ENCODE results near the gene GNB3. TPM values are rescaled to one million over a fixed set of nuclear protein-coding genes. Genes with fewer than 3 reads are reported as not detected.
A peak's percentile ranks its signal among the peaks of the same experiment; 100 is the strongest.
"Not testable (repeated sequence)": the region's sequence is repeated elsewhere in the genome, so short reads cannot be mapped to it uniquely, and the experiment has no call there.

Gene GNB3
- total RNA-seq, 1 donor from 2014 or later: 4.5 TPM

DNA sequence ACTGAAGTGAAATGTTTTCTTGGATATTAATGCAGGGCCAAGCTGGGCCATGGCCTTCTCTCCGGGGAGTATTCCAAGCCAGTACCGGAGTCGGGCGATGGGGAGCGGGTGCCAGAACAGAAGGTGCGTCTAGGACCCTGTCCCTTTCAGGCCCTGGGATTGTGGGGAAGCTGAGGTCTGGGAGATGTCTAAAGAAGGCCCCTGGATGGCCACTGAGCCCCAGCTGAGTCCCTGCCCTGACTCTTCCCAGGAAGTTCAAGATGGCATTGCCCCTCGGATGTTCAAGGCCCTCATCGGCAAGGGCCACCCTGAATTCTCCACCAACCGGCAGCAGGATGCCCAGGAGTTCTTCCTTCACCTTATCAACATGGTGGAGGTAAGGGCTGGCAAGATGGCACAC, 19.4 kb downstream of the GNB3 start:
- DNase-seq (ENCODE audit: low spot score): no peak

DNA sequence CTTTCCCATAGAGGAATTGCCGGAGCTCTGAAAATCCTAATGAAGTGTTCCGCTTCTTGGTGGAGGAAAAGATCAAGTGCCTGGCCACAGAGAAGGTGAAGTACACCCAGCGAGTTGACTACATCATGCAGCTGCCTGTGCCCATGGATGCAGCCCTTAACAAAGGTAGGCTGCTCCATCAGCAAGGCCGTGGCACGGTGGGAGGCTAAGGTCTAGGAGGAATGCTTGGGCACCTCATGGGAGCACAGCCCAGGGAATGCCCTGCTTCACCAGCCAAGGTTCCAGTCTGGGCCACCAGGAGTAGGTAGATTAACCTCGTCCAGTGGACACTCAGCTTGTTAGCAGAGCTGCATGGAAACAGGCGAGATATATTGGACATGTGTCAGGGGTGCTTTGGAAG, 20.2 kb downstream of the GNB3 start:
- no peak for DNase-seq (ENCODE audit: low spot score)

DNA sequence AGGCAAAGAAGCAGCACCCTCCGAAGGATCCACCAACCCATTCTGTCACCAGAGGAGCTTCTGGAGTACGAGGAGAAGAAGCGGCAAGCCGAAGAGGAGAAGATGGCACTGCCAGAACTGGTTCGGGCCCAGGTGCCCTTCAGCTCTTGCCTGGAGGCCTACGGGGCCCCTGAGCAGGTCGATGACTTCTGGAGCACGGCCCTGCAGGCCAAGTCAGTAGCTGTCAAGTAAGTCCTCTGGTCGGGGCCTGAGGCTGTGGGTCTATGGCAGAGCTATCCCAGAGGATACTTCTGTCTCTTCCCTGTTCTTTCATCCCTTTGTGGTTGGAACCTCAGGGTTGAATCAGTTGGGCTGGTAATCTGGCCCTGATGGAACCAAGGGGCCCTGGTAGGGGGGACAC, 20.7 kb downstream of the GNB3 start:
- DNase-seq (ENCODE audit: low spot score): no peak

DNA sequence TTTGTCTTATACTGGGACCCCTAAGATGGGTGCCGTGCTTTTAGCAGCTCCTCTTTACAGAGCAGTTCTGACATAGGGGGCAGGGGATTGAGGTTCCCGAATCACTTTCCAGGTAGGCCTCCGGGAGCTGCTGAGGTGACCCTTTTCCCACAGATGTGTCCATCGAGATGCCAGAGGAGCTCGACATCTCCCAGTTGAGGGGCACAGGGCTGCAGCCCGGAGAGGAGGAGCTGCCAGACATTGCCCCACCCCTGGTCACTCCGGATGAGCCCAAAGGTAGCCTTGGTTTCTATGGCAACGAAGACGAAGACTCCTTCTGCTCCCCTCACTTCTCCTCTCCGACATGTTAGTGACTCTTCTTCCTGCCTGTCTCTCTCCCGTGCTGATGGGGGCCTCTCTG, 22.3 kb downstream of the GNB3 start:
- DNase-seq (ENCODE audit: low spot score): no peak

DNA sequence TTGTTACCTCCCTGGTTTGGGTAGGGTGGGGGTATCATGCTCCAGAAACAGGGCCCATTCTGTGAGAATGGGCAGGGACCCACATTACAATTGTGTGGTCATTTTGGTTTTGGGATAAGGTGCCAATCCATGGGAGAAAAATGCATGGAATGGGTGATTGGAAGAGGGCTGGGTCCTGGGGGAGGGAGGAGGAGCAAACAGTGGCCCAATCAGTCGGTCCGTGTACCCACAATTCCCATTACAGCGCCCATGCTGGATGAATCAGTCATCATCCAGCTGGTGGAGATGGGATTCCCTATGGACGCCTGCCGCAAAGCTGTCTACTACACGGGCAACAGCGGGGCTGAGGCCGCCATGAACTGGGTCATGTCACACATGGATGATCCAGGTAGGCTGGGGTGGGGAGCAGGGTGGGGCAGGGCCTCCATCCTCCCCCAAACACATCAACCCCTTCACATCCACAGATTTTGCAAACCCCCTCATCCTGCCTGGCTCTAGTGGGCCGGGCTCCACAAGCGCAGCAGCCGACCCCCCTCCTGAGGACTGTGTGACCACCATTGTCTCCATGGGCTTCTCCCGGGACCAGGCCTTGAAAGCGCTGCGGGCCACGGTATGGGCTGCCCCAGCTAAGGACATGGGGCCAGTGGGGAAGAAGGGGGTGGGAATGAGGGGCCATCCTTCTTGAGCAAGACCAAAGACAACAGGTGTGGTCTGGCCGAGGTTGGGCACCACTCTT, 23.0 kb downstream of the GNB3 start:
- DNase-seq (ENCODE audit: low spot score): no peak

DNA sequence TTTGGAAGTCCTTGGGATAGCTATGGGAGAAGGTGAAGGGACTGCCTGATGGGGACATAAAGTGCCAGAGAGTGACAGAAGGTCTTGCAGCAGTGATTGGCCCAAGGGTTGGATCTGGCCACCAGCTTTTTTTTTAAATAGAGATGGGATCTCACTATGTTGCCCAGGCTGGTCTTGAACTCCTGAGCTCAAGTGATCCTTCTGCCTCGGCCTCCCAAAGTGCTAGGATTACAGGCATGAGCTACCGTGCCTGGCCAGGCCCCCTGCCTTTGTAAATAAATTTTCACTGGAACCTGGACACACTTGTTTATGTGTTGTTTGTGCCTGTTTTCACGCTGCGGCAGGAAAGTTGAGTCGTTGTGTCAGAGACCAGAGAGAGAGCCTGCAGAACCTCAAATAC, 24.6 kb downstream of the GNB3 start:
- not testable (repeated sequence) for DNase-seq (ENCODE audit: low spot score)

DNA sequence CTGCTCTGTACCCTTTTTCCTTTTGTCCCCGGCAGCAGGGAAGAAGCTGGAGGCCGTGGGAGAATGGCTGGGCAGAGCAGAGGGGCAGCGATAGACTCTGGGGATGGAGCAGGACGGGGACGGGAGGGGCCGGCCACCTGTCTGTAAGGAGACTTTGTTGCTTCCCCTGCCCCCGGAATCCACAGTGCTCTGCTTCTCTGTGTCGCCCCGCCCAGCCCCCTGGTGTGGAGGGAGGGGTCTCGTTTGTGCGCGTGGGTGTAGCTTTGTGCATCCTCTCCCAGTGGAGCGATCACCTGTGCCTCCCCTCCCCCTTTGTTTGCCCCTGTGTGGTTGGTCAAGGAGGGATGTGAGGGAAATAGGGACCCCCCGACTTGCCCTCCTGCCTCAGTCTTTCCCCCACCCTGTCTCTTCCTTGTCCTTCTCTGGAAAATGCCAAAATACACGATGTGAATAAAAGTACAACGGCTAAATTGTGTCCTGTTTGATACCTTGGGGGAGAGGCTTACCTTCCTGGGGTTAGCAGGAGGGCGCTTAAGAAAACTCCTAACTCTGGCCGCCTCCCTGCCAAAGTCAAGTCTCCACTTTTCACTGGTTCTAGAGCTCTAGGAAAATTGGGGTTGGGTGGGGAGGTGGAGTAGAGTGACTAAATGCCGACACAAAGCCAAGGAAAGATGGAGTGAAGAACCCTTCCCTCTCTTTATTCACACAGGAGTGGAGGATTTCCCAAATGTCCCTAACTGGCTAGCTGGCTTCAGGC, 25.6 kb downstream of the GNB3 start:
- no peak for DNase-seq (ENCODE audit: low spot score)

DNA sequence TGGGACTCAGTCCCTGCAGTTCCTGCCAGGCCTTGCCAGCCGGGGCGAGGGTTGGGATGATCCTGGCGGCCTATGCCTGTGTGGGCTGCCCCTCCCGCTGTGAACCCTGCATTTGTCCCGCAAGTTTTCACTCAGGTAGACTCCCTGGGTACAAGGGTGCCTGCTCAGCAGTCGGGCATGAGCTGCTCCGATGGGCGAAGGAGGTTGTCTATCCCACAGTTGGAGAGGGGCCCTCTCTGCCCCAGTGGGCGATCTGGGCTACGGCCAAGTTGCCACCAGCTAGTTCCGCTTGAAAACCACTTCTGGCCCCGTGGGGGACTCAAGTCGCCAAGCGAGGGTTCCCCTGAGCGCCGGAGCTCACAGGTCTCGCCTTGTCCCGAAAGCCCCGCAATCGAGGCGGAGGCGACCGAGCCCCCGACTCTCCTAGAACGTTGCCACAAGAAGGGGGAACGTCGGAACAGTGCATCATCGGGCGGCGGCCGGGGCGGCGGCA, 26.2 kb downstream of the GNB3 start:
- peak; percentile 62 for DNase-seq (ENCODE audit: low spot score)

DNA sequence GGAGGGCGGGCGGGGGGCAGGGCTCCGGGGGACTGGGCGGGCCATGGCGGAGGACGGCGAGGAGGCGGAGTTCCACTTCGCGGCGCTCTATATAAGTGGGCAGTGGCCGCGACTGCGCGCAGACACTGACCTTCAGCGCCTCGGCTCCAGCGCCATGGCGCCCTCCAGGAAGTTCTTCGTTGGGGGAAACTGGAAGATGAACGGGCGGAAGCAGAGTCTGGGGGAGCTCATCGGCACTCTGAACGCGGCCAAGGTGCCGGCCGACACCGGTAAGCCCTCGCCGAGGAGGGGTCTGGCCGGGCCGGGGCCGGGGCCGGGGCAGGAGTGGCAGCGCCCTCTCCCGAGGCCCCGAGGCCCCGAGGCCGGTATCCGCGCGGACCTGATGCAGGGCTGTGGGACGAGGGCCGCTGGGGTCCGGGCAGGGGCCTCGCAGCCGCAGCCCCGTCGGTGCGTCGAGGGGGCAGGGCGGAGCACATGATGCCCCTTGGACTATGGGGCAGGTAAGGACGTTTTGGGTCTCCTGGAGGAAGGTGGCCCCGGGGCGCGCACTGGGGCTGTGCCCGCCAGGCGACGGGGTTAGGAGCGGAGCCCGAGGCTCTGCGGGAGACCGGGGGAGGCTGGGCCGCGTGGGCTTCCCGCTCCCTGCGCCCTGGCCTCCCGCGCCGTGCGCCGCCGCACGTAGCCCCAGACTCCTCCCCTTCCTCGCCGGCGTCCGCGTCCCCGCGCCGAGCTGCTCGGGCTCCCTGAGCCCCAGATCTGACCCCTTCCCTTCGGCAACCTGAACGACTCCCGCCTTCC, 26.9 kb downstream of the GNB3 start, which contains the start of gene TPI1:
Gene TPI1 (plus strand): TSS at position 119 of the 798 bp plus-strand sequence. CDS start 36 bp downstream, at position 155.
- peak; percentile 92 for DNase-seq (ENCODE audit: low spot score)

DNA sequence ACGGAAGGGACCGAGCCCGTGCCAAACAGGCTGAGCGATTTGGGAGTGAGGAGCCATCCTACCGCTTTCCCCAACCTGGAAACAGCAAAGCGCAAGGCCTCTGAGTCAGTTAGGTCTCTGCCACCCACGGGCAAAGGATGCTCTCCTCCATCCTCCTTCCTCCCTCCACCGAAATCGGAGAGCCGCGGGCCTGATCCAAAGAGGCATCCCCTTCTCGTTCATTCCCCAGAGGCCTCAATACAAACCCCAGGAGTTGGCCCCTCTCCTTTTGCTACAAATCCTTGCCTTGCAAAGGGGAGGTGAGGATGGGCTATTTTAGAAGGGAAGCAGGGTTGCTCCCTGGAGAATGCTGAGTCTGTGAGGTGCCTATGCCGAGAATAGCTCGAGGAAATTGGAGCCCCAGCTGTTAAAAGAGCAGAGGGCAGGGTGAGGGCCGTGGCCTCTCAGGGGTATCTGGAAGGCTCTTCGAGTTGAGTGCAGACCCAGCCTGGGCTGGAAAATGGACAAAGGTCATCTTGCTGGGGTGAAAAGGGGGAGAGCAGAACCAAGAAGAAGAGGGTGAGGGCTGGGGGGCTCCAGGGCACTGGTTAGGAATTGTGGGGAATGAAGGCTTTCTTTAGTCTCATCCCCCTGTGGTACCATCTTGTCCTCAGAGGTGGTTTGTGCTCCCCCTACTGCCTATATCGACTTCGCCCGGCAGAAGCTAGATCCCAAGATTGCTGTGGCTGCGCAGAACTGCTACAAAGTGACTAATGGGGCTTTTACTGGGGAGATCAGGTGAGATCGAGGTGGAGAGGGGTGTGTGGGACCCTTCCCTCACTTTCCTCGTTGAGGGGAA, 27.7 kb downstream of the GNB3 start:
- no peak for DNase-seq (ENCODE audit: low spot score)

DNA sequence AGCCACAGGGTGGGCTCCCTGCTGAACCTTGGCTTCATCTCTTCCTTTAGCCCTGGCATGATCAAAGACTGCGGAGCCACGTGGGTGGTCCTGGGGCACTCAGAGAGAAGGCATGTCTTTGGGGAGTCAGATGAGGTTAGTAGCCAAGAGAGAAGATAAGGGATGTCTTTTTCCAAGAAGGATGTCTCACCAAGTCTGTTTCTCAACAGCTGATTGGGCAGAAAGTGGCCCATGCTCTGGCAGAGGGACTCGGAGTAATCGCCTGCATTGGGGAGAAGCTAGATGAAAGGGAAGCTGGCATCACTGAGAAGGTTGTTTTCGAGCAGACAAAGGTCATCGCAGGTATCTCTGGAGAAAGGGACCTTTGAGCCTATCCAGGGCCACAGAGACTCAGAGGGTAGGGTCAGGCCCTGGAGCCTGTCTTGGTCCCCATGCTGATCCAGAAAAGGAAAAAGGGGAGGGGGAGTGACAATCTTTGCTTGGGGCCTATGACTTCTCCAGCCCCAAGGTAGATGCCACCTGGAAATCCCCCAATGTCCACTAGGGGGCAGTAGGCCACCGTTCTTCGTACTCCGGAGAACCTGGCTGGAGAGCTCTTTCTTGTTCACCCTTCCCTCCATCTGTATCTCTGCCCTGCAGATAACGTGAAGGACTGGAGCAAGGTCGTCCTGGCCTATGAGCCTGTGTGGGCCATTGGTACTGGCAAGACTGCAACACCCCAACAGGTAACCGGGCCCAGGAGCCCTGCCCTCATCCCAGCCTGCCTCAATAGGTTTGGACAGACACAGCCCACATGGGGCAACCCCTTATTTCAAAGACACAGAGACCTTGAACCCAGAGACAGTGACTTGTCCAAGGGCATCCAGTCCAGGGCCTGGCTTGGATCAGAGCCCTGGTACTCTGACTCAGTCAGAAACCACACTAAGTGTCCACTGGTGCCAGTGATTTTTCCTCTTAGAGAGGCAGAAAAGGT, 28.6 kb downstream of the GNB3 start:
- DNase-seq (ENCODE audit: low spot score): peak; percentile 88

DNA sequence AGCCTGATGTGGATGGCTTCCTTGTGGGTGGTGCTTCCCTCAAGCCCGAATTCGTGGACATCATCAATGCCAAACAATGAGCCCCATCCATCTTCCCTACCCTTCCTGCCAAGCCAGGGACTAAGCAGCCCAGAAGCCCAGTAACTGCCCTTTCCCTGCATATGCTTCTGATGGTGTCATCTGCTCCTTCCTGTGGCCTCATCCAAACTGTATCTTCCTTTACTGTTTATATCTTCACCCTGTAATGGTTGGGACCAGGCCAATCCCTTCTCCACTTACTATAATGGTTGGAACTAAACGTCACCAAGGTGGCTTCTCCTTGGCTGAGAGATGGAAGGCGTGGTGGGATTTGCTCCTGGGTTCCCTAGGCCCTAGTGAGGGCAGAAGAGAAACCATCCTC, 29.6 kb downstream of the GNB3 start:
- DNase-seq (ENCODE audit: low spot score): not testable (repeated sequence)

DNA sequence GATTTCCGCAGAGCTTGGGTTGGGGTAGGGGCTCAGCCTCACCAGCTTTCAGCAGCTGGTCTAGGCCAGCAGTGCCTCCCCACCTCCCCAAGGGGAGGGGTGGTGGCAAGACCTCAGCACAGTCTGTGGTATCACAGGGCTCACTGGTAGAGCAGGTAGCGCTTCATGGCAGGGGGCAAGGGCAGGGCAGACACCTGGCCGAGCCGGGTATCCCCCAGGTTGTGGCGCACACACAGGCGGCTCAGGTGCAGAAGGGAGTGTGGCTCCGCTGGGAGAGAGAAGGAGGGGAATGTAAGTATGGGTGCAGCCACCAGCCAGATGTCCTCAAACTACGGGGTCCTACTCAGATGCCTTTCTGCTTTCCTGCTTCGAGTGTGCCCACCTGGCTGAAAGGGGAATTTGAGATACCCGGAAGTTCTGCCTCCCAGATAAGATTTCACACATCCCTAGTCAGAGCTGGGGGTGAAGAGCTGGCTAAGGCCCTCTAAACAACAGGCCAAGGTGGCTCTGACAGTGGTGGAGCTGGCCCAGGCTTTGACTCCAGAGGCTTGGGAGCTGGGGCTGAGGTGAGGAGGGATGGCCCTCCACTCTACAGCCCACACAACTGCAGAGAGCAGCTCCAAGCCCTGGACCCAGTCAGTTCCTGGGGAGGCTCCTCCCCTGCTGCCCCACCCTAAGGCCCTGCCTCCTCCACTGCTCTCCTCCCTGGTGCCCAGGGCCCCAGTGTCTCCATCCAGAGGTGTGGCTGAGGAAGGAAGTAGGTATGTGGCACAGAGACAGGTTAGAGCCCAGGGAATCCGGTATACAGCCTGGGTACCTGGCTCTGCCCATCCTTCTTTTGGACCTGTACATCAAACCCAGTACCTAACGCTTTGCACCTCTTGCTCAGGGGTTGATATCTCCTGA, 30.6 kb downstream of the GNB3 start:
- DNase-seq (ENCODE audit: low spot score): no peak

DNA sequence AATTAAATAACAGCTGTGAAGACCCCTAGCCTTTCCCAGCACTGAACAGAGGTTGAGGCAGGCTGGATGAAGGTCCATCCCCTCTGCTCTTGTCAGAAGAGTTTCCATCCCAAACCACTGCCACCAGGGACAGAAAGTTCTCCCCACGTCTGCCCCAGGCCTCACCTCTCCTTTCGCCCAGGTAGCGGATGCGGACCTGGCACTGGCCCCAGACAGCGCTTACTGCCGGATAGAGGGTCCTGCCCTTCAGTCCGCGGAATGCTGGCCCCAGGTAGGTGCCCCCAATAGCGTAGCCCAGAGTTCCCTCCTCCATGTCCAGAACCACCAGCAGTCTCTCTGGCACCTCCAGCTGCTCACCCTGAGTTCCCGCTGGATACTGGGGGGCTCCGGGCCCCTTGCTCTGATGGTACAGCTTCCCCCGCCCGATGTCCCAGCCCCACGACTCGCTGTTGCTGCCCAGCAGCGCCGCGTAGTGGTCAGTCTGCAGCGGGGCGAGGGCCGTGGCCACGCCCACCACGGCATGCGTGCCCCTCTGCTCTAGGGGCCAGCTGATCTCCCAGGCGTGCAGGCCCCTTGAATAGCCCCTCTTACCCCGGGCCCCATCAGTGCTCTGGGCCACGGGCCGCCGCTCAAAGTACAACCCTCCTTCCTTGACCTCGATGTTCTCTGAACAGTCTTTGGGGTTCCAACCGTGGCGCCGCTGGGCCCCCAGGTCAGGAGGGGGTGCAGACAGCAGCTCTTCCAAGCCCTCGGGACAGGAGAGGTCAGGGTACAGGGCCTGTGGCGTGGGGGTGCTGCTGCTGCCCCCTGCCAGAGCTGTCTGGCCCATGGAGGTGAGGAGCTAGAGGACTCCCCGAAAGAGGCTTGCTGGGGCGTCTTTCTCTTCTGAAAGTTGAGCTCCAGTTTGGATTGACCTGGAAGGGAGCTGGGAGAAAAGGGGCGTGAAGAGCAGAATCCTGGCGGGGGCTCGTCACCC, 31.6 kb downstream of the GNB3 start:
- peak; percentile 84 for DNase-seq (ENCODE audit: low spot score)

DNA sequence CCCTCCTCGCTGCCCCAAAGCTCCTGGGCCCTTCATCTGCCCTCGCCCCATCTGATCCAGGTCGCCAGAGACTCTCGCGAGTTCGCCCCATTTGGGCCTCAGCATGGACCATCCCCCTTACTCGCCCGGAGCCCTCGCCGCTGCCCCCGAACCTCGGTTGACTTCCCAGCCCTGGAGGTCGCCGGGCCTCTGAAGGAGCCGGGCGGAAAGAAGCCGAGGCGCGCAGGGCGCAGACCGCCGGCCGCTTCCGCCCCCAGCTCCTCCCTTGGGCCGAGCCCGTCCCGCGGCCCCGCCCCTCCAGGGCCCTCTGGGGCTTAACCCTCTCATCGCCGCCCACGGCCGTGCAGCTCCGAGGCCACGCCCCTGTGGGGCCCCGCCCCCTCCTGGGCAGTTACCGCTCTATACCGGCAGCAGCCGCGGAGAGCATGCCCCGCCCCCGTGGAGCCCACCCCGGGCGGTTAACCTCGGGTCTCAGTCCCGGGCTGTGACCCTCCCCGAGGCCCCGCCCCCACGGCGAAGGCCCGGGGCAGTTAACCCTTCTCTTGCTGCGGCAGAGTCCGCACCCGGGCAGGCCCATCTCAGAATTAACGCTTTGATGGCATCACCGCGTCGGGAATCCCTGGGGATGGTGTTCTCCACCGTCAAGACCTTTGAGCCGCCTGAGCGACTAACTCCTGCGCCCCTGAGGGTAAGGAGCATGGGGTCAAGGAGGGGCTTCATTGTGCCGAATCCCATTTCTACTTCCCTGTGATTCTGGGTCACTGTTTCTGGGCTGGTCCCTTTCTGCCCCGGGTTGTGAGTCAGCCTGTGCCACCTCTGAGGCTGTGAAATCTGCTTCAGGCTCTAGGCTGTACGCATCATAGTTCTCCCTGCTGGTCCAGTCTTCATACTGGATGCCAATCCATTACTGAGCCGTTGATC, 32.6 kb downstream of the GNB3 start, which contains the start of gene SPSB2:
Gene SPSB2 (minus strand): TSS at position 210 of the 921 bp plus-strand sequence. CDS start 402 bp downstream, outside the sequence.
- peak; percentile 97 for DNase-seq (ENCODE audit: low spot score)

DNA sequence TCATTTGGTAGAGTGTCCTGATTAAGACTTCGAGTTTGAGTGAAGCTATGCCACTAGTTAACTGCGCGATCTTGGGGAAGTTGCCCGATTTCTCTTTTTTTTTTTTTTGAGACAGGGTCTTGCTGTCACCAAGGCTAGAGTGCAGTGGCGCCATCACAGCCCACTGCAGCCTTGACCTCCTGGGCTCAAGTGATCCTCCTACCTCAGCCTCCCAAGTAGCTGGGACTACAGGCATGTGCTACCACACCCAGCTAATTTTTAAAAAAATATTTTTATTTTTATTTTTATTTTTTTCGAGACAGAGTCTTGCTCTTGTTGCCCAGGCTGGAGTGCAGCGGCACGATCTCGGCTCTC, 33.3 kb downstream of the GNB3 start:
- not testable (repeated sequence) for DNase-seq (ENCODE audit: low spot score)

DNA sequence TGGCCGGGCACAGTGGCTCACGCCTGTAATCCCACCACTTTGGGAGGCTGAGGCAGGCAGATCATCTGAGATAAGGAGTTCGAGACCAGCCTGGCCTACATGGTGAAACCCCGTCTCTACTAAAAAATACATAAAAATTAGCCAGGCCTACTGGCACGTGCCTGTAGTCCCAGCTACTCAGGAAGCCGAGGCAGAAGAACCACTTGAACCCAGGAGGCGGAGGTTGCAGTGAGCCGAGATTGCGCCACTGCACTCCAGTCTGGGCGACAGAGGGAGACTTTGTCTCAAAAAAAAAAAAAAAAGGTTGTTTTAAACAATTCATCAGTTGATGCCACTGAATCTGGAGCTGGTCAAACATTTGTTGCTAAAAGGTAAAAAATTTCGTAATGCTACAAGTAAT, 39.1 kb downstream of the GNB3 start:
- not testable (repeated sequence) for DNase-seq (ENCODE audit: low spot score)

Data from ureter (tissue), 1 donor.